ENCODE data around the gene TMEM203.

Gene TMEM203

DNA sequence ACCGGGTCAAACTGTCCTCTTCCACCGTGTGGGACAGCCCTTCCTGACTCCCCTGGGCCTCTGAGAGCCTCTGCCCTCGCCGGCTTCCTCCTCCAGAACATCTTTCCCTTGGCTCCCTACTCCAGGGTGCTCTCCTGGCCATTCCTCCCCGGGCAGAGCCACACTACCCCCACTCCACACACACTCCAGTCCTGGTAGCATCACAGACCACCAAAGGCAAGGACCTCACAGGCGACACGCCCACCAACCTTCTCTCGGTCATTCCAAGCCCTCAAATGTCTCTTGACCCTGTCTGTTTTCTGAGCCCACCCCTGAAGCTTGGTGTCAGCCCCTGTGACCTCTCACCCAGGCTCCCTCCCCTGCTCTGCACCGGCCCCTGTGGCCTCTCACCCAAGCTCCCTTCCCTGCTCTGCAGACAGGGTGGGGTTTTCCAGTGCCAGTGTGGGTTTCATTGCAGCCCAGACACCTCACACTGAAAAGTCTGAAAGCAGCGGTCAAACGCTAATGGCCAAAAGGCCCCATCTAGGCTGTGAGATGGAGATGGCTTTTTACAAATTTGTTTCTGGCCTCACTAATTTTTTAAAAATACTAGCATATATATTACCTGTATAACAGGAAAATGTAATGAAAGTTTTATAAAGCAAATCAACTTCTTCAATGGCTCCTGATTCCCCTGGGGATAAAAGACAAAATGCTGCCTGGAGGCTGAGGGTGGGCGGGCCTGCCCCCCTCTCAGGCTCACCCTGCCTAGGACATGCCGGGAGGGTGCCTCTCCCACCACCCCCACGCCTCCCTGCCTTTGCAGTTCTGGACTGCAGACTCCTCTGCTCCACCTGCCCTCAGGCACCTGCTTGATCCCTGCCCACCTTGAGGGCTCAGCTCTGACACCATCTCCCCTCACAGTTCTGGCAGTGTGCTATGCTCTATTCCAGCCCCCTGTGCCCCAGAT lies 46.1 kb downstream of the TMEM203 start:
- in situ Hi-C loops (cut with MboI; ENCODE audit: low sequenced_read_pairs) = no loop called here

DNA sequence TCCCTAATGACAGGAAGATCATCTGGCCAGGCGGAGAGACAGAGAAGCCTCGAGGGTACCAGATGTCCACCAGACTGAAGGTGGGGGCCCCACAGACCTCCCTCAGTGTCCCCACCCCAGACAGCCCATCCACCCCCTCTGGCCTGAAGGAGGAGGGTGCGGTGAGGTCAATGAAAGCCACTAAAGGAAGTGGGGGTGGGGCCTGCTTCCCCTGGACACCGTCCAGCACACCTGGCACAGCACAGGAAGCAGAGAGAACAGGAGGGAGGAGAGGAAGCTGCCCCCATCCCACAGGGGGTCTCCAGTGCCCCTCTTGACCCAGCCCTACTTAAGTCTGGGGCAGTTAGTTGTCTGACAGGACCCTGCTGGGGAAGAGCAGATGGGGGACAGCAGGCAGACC lies 46.8 kb downstream of the TMEM203 start:
- in situ Hi-C loops (cut with MboI; ENCODE audit: low sequenced_read_pairs) = no loop called here

DNA sequence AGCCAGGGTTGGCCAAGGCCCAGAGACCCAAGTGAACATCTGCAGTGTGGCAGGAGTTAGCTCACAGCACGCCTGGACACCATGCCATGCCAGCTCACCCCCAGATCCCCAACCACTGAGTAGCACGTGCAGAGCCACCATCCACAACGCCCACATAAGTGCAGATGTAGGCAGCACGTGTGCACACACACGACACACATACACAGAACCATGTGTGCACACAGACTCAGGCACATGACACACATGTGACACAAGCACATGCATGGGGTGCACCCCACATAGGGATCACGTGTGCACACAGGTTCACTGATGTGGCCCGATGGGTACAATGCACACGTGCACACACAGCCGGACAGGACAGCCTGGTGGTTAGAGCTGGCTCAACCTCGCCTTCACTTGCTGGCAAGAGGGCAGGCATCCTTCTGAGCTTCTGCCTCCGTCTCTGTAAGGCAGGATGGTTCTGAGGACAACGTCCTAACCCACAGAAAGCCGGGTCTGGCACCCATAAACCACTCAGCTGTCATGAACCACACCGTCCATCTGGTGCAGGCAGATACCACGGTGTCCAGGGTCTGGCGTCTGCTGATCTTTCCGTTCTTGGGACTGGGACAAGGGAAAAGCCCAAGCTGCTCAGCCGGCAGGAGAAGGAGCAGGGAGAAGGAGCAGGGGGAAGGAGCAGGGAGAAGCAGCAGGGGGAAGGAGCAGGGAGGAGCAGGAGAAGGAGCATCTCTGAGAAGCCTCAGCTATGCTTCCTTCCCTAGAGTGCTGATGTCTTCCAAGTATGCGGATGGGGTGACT lies 47.6 kb downstream of the TMEM203 start:
- in situ Hi-C loops (cut with MboI; ENCODE audit: low sequenced_read_pairs) = no loop called here

DNA sequence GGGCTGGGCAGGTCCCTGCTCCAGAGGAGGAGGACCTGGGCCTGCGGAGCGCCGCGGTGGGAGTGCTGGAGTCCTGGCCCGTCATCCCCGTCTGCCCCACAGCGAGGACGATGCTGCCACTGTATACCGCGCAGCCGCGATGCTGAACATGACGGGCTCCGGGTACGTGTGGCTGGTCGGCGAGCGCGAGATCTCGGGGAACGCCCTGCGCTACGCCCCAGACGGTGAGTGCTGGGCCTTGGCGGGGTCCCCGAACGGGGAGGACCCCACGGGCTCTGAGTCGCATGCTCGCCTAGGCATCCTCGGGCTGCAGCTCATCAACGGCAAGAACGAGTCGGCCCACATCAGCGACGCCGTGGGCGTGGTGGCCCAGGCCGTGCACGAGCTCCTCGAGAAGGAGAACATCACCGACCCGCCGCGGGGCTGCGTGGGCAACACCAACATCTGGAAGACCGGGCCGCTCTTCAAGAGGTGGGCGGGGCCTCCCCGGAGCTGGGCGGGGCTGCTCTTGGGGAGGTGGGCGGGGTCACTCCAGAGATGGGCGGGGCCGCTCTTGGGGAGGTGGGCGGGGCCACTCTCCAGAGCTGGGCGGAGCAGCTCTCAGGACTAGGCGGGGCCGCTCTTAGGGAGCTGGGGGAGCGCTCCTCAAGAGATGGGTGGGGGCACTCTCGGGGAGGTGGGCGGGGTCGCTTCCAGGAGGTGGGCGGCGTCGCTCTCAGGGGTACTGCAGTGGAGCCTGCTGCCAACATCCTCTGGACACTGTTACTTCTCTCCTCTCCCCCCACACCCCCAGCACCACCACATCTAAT lies 48.7 kb downstream of the TMEM203 start:
- in situ Hi-C loops (cut with MboI; ENCODE audit: low sequenced_read_pairs) = no loop called here

Measured in HL-60/S4 (cell line).